ENCODE results near the gene GRHPR. TPM values are rescaled to one million over a fixed set of nuclear protein-coding genes. Genes with fewer than 3 reads are reported as not detected.

The GRHPR gene
- total RNA-seq, 1 donor: 133 TPM

DNA sequence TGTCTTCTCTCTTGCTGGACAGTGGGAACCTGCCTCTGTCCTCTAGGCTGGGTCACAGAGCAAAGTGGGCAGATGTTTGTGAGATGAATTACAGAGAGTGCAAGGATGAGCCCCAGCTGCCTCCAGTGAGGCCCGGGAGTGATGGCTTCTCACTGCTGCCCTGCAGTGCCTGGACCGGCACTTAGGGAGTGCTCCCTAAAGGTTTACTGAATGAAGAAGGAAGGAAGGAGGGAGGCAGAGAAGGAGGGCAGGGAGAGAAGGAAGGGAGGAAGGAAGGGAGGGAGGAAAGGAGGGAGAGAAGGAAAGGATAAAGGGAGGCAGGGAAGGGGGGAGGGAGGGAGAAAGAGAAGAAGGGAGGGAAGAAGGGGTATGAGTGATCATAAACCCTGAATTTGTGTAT is 42.7 kb upstream of the GRHPR start:
- no peak overlapping the region for H3K4me3 ChIP-seq (ENCODE audit: low read depth, low read length)
- TF ChIP-seq, protein P1, sequence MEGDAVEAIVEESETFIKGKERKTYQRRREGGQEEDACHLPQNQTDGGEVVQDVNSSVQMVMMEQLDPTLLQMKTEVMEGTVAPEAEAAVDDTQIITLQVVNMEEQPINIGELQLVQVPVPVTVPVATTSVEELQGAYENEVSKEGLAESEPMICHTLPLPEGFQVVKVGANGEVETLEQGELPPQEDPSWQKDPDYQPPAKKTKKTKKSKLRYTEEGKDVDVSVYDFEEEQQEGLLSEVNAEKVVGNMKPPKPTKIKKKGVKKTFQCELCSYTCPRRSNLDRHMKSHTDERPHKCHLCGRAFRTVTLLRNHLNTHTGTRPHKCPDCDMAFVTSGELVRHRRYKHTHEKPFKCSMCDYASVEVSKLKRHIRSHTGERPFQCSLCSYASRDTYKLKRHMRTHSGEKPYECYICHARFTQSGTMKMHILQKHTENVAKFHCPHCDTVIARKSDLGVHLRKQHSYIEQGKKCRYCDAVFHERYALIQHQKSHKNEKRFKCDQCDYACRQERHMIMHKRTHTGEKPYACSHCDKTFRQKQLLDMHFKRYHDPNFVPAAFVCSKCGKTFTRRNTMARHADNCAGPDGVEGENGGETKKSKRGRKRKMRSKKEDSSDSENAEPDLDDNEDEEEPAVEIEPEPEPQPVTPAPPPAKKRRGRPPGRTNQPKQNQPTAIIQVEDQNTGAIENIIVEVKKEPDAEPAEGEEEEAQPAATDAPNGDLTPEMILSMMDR (IDR thresholded peaks at IDR 0.05; ENCODE audit: insufficient read depth, low read length): no peak
- DNase-seq (ENCODE audit: low read depth): no peak

DNA sequence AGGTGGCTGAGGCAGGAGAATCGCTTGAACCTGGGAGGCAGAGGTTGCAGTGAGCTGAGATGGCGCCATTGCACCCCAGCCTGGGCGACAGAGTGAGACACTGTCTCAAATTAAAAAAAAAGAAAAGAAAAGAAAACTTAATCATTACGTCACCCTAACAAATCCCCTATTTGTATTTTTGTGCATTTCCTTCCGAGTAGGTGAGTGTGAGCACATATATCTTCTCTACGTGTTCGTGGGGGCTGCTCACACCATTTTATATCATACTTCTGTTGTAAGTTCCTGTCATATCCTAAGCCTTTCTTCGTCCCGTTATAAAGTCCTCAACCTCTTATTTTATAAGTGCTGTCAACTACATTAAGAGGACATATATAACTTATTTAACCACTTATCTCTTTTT is 41.9 kb upstream of the GRHPR start:
- TF ChIP-seq, protein P1 (IDR thresholded peaks at IDR 0.05; ENCODE audit: insufficient read depth, low read length): no peak
- no peak for DNase-seq (ENCODE audit: low read depth)
- H3K4me3 ChIP-seq (ENCODE audit: low read depth, low read length): no peak overlapping the region

DNA sequence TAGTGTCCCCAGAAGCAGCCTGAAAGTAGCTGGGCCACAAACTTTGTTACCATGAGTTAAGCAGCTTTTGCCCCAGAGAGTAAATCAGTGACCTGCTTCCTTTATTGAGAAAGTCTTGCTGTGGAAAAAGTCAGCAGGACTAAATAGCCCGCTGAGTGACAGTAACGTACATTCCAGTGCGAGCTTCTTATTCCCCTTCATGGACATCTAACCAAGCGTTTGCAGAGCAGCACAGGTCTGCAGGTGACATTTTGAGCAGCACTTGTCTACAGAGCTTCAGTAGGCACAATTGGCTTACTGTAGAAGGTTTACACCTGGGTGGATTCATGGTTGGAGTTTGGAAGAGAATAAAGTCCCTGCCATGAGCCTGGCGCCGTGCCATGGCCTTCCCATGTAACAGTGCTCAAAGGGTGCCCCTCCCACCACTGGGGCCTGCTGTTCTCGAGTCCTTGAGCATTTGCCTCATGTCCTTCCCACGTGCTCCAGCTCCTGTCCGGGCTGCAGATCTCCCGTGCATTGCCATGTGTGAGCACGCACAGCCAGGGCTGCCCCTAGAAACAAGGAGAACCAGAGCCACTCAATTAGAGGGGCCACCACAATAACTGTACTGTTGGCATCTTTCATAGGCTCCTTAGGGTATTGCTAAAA is 41.3 kb upstream of the GRHPR start:
- TF ChIP-seq, protein P1 (IDR thresholded peaks at IDR 0.05; ENCODE audit: insufficient read depth, low read length): no peak
- no peak for DNase-seq (ENCODE audit: low read depth)

DNA sequence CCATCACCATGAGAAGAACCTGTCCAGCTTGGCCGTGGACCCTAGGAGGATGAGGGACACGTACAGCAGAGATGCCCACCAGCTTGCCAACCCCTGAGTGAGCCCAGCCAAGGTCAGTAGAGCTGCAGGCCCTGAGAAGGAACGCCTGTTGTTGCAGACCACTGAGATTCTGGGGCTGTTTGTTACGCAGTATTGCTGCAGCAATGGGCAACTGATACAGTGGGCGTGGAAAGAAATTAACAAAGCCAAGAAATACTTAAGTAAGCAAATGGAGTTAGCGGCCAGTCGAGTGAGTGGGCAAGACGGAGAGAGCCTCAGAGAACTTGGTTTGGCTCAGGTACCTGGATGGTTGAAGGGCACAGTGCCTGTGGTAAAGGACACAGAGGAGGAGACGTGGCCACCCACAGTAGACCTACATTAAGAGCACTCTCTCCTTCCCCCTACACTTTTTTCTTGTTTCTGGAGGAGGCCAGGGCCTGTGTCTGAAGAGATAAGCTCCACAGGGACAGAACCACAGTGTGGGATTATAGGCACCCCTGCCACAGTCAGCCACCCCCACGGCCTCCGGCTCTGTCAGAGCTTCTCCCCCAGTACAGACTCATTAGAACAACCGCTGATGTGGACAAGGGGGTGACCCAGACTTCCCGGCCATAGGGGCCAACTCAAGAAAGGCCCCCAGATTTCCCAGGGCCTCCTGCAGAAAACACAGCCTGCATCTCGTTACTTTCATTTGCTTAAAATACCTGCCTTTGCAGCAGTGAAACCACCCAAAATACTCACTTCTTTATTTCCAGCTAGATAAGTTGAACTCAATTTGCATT is 40.1 kb upstream of the GRHPR start:
- TF ChIP-seq, protein P1 (IDR thresholded peaks at IDR 0.05; ENCODE audit: insufficient read depth, low read length): no peak
- no peak overlapping the region for H3K4me3 ChIP-seq (ENCODE audit: low read depth, low read length)
- no peak for DNase-seq (ENCODE audit: low read depth)

More for the DNA sequence above, 41.3 kb upstream of the GRHPR start:
- H3K4me3 ChIP-seq (ENCODE audit: low read depth, low read length): no peak overlapping the region

DNA sequence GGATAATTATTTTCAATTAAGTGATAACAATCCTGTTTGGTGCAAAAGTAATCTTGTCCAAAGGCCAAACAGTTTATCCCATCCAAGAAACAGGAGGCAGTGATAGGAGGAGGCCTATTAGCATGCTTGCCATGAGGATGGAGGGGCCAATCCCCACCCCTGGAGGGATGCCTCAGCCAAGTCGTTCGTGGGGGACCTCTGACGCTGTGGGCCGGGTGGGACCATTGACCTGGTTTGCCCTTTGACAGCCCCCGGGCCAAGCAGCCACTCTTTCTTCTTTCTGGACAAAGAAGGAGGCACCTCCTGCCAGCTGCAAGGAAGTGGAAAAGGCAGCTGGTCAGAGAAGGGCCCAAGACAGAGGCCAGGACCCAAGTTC is 39.5 kb upstream of the GRHPR start:
- TF ChIP-seq, protein P1 (IDR thresholded peaks at IDR 0.05; ENCODE audit: insufficient read depth, low read length): no peak
- DNase-seq (ENCODE audit: low read depth): no peak
- H3K4me3 ChIP-seq (ENCODE audit: low read depth, low read length): no peak overlapping the region

DNA sequence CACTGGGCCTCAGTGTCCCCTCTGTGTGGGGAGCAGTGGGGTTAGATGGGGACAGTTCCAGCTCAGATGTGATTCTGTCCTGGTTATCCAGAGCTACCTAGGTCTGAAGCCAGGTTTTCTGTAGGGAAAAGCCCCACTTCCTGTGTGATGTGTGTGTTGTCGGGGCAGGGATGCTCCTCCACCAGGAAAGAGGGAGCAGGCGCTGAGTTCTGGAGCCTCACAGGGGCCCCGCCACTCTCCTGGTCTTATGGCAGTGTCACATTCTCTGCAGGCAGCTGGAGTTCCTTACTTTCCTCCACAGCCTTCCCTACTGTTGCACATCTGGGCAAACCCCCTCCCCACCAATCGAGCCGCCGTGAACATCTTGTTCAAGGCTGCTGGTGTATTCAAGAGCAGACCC is 39.1 kb upstream of the GRHPR start:
- H3K4me3 ChIP-seq (ENCODE audit: low read depth, low read length): no peak overlapping the region
- TF ChIP-seq, protein P1 (IDR thresholded peaks at IDR 0.05; ENCODE audit: insufficient read depth, low read length): no peak
- no peak for DNase-seq (ENCODE audit: low read depth)
